ENCODE results near the gene ZNF648.

The ZNF648 gene

DNA sequence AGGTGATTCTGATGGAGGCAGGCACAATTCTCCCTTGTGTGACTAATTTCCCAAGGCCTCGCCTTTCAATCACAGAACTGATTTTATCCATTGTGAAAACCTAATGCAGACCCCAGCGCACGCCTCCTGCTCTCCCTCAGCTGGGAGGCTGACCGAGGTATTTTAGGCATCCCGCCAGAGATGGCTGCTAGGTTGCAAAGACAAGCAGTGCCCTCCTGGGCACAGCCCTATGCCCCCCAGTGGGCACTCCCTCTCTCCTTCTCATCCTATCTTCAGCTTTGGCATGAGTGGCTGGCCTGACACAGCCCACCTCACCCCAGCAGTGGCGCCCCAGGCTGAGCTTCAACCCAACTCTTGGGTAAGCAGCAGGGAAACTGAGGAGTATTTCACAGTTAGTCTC, 24.2 kb upstream of the ZNF648 start:
- H3K36me3 ChIP-seq (ENCODE audit: low read length): no peaks in the 10 kb centered on the region
- no peaks in the 10 kb centered on the region for H3K79me2 ChIP-seq (ENCODE audit: insufficient read depth, low read length)
- H4K20me1 ChIP-seq (ENCODE audit: low read depth, low read length): no peaks in the 10 kb centered on the region
- no peaks in the 10 kb centered on the region for H3K9me3 ChIP-seq (ENCODE audit: insufficient read depth, low read length)
- no peak overlapping the region for H3K4me3 ChIP-seq (ENCODE audit: insufficient read depth, low read length, poor library complexity, severe bottlenecking)
- H3F3A ChIP-seq (ENCODE audit: insufficient read depth): no peaks in the 10 kb centered on the region
- H3K27ac ChIP-seq (ENCODE audit: low read depth, low read length): no peak overlapping the region
- H3K9ac ChIP-seq (ENCODE audit: low read length): no peak overlapping the region
- no peak overlapping the region for H2AFZ ChIP-seq (ENCODE audit: low read depth, low read length, severe bottlenecking)
- H3K4me2 ChIP-seq (ENCODE audit: low read depth, low read length, poor library complexity, severe bottlenecking): no peak overlapping the region
- no peaks in the 10 kb centered on the region for H3K9me2 ChIP-seq (replicated peaks; ENCODE audit: insufficient read depth, low read length)
- no peaks in the 10 kb centered on the region for H3K27me3 ChIP-seq (ENCODE audit: low read length)
- TF ChIP-seq CTCF (IDR thresholded peaks at IDR 0.05; ENCODE audit: insufficient read depth, low read length, poor library complexity, severe bottlenecking) (no peak), EZH2phosphoT487 (conservative IDR thresholded peaks at IDR 0.05; ENCODE audit: low read length) (no peak)

DNA sequence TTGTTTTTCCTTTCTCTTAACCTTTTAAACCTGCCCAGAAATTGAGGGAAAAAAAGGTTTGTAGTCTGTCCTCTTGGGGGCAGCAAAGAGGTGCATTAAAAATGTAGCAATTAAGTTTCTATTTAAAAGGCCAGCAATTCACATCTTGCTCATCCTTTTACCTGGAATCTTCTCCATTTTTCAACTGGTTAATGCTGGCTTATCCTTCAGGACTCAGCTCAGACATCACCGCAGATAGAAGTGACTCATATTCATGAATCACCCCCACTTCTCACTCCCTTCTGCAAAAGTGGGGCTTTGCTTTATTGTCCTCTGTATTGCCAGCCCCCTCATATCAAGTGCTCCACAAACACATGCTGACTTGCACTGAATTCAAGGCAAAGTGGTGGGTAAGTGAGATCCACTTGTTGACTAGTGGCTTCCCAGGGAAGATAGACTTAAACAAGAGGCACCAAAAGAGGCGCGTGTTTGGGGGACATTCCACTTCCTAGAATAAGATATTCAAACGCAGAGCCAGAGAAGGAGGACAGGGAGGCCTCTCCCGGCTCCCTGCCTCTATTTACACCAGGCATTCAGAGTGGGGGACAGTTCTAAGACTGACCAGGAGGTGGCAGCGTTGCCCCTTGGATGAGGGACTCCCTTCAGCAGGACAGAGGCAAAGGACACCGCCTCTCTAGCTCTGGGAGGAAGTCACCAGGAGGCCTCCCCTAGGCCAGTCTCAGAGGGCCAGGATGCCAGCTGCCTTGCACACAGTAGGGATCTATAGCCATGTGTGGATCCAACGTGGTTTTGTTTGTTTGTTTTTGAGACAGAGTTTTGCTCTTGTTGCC, 23.2 kb upstream of the ZNF648 start:
- H3K79me2 ChIP-seq (ENCODE audit: insufficient read depth, low read length): no peaks in the 10 kb centered on the region
- H3K27me3 ChIP-seq (ENCODE audit: low read length): no peaks in the 10 kb centered on the region
- no peaks in the 10 kb centered on the region for H3K36me3 ChIP-seq (ENCODE audit: low read length)
- H3K4me2 ChIP-seq (ENCODE audit: low read depth, low read length, poor library complexity, severe bottlenecking): no peak overlapping the region
- H3K9ac ChIP-seq (ENCODE audit: low read length): no peak overlapping the region
- no peaks in the 10 kb centered on the region for H3K9me3 ChIP-seq (ENCODE audit: insufficient read depth, low read length)
- no peak overlapping the region for H3K27ac ChIP-seq (ENCODE audit: low read depth, low read length)
- no peaks in the 10 kb centered on the region for H4K20me1 ChIP-seq (ENCODE audit: low read depth, low read length)
- H3K9me2 ChIP-seq (replicated peaks; ENCODE audit: insufficient read depth, low read length): no peaks in the 10 kb centered on the region
- peak; percentile 42 for TF ChIP-seq CTCF (IDR thresholded peaks at IDR 0.05; ENCODE audit: insufficient read depth, low read length, poor library complexity, severe bottlenecking)
- no peak for TF ChIP-seq EZH2phosphoT487 (conservative IDR thresholded peaks at IDR 0.05; ENCODE audit: low read length)
- no peak overlapping the region for H2AFZ ChIP-seq (ENCODE audit: low read depth, low read length, severe bottlenecking)
- H3K4me3 ChIP-seq (ENCODE audit: insufficient read depth, low read length, poor library complexity, severe bottlenecking): no peak overlapping the region
- no peaks in the 10 kb centered on the region for H3F3A ChIP-seq (ENCODE audit: insufficient read depth)

DNA sequence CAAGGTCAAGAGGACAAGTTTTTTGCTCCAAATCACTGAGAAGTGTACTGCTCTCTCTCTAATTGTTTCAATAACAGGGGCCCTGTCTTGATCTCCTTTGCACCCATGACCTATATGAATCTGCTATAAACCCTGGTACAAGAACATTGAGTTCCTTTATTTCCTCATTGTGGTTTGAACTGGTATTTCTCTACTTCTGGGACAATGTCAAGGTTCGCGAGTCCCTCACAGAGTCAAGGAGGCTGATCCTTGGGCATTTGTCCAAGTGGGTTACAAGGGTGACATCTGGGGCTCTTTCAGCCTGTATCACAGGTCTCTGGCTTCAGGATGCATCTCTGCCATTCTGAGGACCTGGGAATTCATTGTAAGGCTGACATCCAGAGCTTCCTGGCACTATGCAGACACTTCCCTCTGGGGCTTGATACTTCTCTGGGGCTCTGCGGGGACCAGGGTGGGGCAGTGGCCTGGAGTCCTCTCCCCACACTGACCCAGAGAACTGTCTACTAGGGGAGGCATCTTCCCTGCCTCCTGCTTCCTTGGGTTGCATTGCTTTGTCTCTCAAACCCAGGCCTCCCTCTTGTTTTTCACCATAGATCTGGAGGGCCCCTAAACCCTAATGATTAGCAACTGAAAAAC, 22.5 kb upstream of the ZNF648 start:
- no peak overlapping the region for H3K4me2 ChIP-seq (ENCODE audit: low read depth, low read length, poor library complexity, severe bottlenecking)
- H3K79me2 ChIP-seq (ENCODE audit: insufficient read depth, low read length): no peaks in the 10 kb centered on the region

More for the DNA sequence above, 22.5 kb upstream of the ZNF648 start:
- no peak overlapping the region for H3K4me3 ChIP-seq (ENCODE audit: insufficient read depth, low read length, poor library complexity, severe bottlenecking)
- TF ChIP-seq EZH2phosphoT487 (conservative IDR thresholded peaks at IDR 0.05; ENCODE audit: low read length) (no peak), CTCF (IDR thresholded peaks at IDR 0.05; ENCODE audit: insufficient read depth, low read length, poor library complexity, severe bottlenecking) (no peak)
- no peaks in the 10 kb centered on the region for H3K27me3 ChIP-seq (ENCODE audit: low read length)
- H3K9me2 ChIP-seq (replicated peaks; ENCODE audit: insufficient read depth, low read length): no peaks in the 10 kb centered on the region
- H3F3A ChIP-seq (ENCODE audit: insufficient read depth): no peaks in the 10 kb centered on the region
- no peaks in the 10 kb centered on the region for H4K20me1 ChIP-seq (ENCODE audit: low read depth, low read length)
- H3K27ac ChIP-seq (ENCODE audit: low read depth, low read length): no peak overlapping the region
- no peaks in the 10 kb centered on the region for H3K9me3 ChIP-seq (ENCODE audit: insufficient read depth, low read length)
- H3K36me3 ChIP-seq (ENCODE audit: low read length): no peaks in the 10 kb centered on the region
- no peak overlapping the region for H2AFZ ChIP-seq (ENCODE audit: low read depth, low read length, severe bottlenecking)
- no peak overlapping the region for H3K9ac ChIP-seq (ENCODE audit: low read length)

Measured in SU-DHL-6 (cell line).